Nucleus accumbens (tissue), 56 donors: ENCODE measurements around the gene PPP4R3B.

Experiments used
- DNase-seq, 56 donors: peaks; one replicate each; lab custom pipeline; 2025; lab: John Stamatoyannopoulos, UW

PPP4R3B gene

DNA sequence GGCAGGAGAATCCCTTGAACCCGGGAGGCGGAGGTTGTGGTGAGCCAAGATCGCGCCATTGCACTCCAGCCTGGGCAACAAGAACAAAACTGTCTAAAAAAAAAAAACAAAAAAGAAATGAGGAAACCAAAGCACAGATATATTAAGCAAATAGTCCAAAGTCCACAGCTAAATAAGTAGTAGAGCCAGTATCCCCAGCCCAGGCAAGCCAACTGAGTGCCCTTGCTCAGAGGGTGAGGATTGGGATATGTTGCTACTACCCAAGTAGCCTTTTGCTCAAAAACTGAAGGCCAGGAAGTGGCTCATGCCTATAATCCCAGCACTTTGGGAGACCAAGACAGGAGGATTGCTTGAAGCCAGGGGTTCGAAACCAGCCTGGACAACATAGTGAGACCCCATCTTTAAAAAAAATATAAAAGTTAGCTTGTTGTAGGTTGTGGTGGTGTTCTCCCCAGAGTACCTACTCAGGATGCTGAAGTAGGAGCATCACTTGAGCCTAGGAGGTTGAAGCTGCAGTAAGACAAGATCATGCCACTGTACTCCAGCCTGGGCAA lies 92.5 kb downstream of the PPP4R3B start:
- DNase-seq: no peak

DNA sequence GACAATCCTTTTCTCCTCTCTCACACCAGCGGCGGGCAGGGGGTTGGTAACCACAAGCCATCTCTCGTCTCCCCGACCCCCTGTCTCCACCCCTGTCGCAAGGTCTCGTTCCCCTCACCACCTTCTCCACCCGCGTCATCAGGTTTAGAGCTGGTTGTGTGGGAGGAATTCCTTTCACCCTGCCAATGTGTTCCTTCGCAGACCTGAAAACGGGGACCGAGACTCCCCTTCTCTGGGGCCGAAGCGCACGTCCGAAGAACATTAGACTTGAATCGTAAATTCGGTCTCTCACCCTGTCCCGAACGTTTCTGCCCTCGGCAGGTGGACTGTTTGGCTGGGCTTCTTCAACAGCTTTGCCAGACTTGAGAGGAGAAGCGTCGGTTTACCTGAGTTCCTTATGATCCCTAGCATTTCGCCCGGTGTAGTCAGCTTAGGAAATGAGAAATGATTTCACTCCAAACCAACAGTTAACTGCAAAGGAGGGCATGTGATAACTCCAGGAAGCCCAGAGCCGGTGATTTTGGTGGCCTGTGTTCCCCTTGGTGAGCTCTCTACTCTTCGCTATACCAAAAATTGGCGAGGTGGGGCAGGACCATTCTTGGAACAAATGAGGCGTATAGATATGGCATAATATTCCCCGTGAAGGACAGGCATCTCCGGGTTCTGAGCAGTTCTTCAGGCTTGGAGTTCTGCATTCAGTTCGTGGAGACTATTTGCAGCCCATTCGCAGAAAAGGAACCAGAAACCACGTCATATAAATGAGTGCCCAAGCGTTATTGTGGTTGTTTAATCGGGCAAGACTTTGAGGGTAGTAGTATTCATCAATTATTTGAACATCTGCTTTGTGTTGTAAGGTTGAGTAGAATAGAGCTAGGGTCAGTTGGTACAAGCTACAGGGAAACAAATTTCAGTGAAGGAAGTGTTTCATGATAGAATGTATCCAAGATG lies 97.2 kb downstream of the PPP4R3B start:
- peak in 45 of 56 donors; percentile 6 to 81 (median 52) for DNase-seq

DNA sequence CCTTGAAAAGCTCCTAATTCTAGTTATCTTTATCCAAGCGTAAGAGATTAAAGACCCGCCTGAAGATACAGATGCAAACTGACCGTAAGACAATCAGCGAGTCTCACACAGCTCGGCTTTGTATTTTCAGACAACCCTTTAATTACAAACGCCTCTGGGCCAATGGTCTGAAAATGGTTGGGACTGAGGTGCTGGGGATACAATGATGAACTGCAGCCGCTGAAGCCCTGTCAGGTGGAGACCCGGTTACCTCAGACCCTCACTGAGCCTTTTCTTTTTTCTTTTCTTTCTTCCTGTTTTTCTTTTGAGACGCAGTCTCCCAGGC lies 98.6 kb downstream of the PPP4R3B start:
- DNase-seq: peak in 2 of 56 donors; percentile 18 to 40

DNA sequence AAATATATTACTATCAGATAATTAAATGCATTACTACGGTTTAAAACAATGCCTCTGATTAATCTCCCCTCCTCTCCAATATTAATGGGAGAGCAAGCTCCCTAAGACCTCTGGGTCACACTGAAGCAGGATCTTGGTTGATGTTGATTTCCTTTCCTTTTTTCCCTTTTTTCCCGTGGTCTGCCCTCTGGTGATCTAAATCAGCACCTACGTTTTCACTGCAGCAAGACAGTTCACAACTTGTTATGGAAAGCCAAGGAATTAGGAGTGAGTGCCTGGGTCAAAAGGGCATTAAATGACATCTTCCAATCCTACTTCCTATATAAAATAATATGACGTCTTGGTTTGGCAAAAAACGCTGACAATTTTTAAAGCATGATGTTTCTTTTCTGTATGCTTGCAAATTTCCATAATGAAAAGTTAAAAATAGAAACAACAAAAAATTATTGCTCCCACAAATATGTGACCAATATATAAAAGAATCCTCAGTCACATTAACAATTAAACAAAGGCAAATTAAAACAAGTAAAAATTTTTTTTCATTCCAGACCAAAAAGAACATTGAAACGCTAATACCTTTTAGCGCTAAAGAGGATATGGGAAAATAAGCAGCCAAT lies 105.8 kb downstream of the PPP4R3B start:
- DNase-seq: peak in 4 of 56 donors; percentile 1 to 12 (median 2)

DNA sequence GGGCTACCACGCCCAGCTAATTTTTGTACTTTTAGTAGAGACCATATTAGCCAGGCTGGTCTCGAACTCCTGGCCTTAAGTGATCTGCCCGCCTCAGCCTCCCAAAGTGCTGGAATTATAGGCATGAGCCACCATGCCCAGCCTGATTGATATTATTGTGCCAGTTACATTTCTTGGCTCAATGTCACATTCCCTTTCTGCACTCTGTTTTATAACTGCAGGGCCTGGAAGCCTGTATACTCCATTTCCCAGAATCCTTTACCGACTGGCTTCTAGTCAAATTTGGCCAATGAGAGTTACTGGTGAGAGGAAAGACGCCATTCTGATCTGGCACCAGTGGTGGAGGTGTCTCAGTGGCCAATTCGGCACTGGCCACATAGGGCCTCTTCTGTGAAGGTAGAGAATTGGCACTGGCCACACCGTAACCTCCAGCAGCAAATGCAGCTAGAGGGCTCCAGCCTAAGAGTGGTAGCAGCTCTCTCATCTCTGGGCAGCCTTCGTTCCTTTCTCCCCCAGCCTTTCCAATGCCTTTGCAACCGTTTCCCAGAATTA lies 114.8 kb downstream of the PPP4R3B start:
- no peak for DNase-seq

DNA sequence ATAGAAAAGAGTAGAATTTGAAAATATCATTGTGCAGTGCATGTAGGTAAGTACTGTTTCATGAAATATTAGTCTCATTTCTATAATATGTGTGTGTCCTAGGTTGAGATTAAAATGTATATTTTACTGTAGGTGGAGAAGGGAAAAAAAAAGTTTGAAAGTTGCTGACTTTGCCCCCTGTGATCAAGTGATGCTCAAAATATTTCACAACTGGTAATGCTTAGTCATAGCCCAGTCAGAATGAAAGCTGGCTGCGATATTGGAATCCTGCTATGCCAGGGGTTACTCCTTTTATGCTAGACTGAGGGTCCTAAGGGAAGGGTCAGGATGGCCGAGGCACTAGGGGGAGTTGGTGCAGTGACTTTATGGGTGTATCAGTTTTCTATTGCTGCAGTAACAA lies 117.4 kb downstream of the PPP4R3B start:
- DNase-seq: no peak

DNA sequence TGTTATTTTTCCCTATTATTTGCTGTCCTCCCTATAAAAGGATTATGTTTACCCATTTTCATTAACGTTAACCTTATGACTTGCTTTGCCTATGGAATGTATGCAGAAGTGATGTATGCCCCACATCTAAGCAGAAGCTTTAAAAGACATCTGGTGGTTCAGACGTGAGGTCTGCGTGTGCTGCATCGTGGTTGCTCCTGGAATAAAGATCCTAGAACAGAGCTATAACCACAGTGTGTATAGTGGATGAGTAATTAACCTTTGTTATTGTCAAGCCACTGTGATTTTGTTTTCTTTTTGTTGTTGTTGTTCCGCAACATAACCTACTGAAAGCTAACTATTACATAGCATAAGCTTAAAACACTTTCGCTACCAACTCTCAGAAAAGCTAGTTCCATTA lies 118.8 kb downstream of the PPP4R3B start:
- DNase-seq: no peak
